Uterus (tissue), 4 donors: ENCODE measurements around the gene GM2A. TPM values are rescaled to one million over a fixed set of nuclear protein-coding genes. Genes with fewer than 3 reads are reported as not detected.
A peak's percentile ranks its signal among the peaks of the same experiment; 100 is the strongest.
"Not testable (repeated sequence)": the region's sequence is repeated elsewhere in the genome, so short reads cannot be mapped to it uniquely, and the experiment has no call there.

Source experiments
- DNase-seq, 2 donors: peaks; one replicate each; pipeline ENCODE4 v3.0.0-alpha.2; 2019 to 2020
- H3K27ac ChIP-seq, 2 donors: fragments of 200-600 bp; sonication (generic); 1 replicate in 1 of 2; 2 replicates in 1 of 2; pipeline ENCODE4 v1.5.1; 2016 to 2018
- H3K27me3 ChIP-seq, 2 donors: fragments of 200-600 bp; sonication (generic); one replicate each; pipeline ENCODE4 v1.5.1; 2018 to 2019; ENCODE audit warnings: control low read depth in 1 of 2
- H3K36me3 ChIP-seq, 2 donors: fragments of 200-600 bp; sonication (generic); one replicate each; pipeline ENCODE4 v1.5.1; 2019; ENCODE audit warnings: control low read depth in 1 of 2
- H3K4me1 ChIP-seq, 2 donors: fragments of 200-600 bp; sonication (generic); one replicate each; pipeline ENCODE4 v1.5.1; 2018 to 2019; ENCODE audit warnings: control low read depth in 1 of 2
- H3K4me3 ChIP-seq, 2 donors: fragments of 200-600 bp; sonication (generic); 1 replicate in 1 of 2; 2 replicates in 1 of 2; pipeline ENCODE4 v1.5.1; 2018 to 2019; ENCODE audit warnings: mild to moderate bottlenecking in 1 of 2
- H3K9me3 ChIP-seq, 2 donors: fragments of 200-600 bp; sonication (generic); one replicate each; pipeline ENCODE4 v1.5.1; 2019; ENCODE audit warnings: control low read depth in 1 of 2
- POLR2A ChIP-seq, 2 donors: fragments of 450-650 bp; IDR thresholded peaks; one replicate each; pipeline ENCODE4 v1.6.1; 2016; ENCODE audit warnings: antibody characterized with exemption in 2 of 2, mild to moderate bottlenecking in 1 of 2, moderate library complexity in 1 of 2
- intact Hi-C: fragments of 100-400 bp; cut with DNase I; formaldehyde crosslinking; loops from one replicate; pipeline ENCODE4 v1.15.1; 2023; ENCODE audit warnings: low total_unique reads
- total RNA-seq, 4 donors: library from RNA; depleted of rRNA in 3 of 4; stranded (reverse); fragments of >200 nt in 3 of 4; gene quantifications; one replicate each; pipeline versions ENCODE4 v1.1.0 to v1.2.4, GENCODE V29; 2014 to 2023
- TF ChIP-seq, protein P1 (sequence below), 4 experiments: fragments of 200-600 bp in 2 of 4; fragments of 450-650 bp in 2 of 4; sonication (generic) in 2 of 4; IDR thresholded peaks; one replicate each; pipeline ENCODE4 v1.5.1; 2016 to 2019; ENCODE audit warnings: antibody characterized with exemption in 4 of 4, mild to moderate bottlenecking in 2 of 4, moderate library complexity in 1 of 4
- donor health status: DM: yes; HTN: yes; CAD: no.

Gene GM2A
- total RNA-seq, 4 donors from 2014 or later = 14.7 to 33.8 (median 23.8) TPM

DNA sequence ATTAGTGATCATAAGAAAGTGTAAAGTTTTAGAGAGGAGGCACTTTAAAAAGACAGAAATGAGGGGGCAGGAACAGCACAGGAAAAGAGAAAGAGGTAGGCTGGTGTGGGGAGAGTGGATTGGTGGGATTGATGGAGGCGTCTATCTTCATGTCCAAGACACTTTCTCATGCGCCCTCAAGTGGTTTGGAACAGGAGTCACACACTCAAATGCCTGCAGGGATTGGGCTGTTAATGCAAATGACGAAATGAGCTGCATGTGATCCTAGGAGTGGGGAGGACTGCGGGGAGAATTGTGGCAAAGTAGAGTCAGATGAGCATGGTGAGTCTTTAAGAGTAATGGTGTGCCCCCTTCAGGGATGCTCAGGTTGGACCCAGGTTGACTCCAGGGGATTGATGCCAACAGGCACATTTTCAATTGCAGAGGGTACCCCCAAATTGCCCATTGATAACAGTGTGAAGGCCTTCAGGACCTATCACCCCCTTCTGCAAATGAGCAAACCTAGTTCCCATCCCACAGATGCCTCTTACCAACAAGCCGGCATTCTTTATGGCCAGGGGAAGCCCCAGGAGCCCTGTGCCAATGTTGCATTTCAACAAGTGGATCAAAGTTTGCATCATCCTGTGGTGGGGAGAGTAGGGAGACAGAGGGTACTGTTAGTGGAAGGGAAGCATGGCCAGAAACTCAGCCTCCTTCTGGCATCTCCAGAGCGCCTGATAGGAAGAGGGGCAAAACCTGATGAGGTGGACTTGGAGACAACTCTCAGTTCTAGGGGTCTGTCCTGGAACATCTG, 45.3 kb downstream of the GM2A start:
- no peak overlapping the region for H3K27ac ChIP-seq
- intact Hi-C loops = no loop called here
- no peak overlapping the region for H3K4me3 ChIP-seq
- TF ChIP-seq, protein P1, sequence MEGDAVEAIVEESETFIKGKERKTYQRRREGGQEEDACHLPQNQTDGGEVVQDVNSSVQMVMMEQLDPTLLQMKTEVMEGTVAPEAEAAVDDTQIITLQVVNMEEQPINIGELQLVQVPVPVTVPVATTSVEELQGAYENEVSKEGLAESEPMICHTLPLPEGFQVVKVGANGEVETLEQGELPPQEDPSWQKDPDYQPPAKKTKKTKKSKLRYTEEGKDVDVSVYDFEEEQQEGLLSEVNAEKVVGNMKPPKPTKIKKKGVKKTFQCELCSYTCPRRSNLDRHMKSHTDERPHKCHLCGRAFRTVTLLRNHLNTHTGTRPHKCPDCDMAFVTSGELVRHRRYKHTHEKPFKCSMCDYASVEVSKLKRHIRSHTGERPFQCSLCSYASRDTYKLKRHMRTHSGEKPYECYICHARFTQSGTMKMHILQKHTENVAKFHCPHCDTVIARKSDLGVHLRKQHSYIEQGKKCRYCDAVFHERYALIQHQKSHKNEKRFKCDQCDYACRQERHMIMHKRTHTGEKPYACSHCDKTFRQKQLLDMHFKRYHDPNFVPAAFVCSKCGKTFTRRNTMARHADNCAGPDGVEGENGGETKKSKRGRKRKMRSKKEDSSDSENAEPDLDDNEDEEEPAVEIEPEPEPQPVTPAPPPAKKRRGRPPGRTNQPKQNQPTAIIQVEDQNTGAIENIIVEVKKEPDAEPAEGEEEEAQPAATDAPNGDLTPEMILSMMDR (IDR thresholded peaks at IDR 0.05) = peak in 2 of 4 experiments; percentile 19 to 34
- no peak for TF ChIP-seq POLR2A (IDR thresholded peaks at IDR 0.05)
- DNase-seq = no peak
- H3K27me3 ChIP-seq = no peaks in the 10 kb centered on the region
- H3K4me1 ChIP-seq = no peaks in the 10 kb centered on the region
- H3K36me3 ChIP-seq = no peaks in the 10 kb centered on the region
- H3K9me3 ChIP-seq = no peaks in the 10 kb centered on the region

DNA sequence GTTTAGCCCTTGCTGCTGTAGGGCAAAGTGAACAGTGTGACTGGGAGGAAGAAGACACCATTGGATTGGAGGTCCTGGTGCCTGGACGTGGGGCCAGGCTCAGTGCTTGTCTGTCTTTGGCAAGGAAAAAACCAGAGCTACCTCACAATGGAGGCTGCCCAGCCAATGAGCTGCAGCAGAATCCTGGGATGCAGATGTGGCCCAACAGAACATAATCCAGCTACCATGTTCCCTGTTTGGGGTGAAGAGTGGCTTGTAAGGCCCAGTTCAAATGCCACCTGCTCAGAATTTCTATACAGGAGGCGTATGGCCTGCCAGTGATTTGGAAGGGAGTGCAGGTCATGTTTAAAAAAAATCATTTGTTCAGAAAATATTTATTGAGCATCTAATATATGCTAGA, 50.7 kb downstream of the GM2A start, which contains the start of gene SLC36A3:
SLC36A3 (minus strand) TSS at position 101 of the 400 bp plus-strand sequence. CDS start 412 bp downstream, outside the sequence.
- Histone ChIP-seq H3K4me1 (no peaks in the 10 kb centered on the region), H3K36me3 (no peaks in the 10 kb centered on the region), H3K9me3 (no peaks in the 10 kb centered on the region), H3K4me3 (no peak within 1 kb of the TSS), H3K27me3 (no peaks in the 10 kb centered on the region), H3K27ac (no peak within 1 kb of the TSS)
- TF ChIP-seq POLR2A (IDR thresholded peaks at IDR 0.05) = no peak
- TF ChIP-seq, protein P1 (IDR thresholded peaks at IDR 0.05) = no peak
- no peak for DNase-seq
- intact Hi-C loops = no loop called here

DNA sequence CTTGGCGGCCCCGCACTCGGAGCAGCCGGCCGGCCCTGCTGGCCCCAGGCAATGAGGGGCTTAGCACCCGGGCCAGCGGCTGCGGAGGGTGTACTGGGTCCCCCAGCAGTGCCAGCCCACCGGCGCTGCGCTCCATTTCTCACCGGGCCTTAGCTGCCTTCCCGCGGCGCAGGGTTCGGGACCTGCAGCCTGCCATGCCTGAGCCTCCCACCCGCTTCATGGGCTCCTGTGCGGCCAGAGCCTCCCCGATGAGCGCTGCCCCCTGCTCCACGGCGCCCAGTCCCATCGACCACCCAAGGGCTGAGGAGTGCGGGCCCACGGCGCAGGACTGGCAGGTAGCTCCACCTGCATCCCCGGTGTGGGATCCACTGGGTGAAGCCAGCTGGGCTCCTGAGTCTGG, 56.3 kb downstream of the GM2A start:
- intact Hi-C loops, H3K27ac ChIP-seq, H3K36me3 ChIP-seq, DNase-seq, H3K4me1 ChIP-seq, H3K9me3 ChIP-seq, H3K27me3 ChIP-seq, H3K4me3 ChIP-seq: not testable (repeated sequence)

DNA sequence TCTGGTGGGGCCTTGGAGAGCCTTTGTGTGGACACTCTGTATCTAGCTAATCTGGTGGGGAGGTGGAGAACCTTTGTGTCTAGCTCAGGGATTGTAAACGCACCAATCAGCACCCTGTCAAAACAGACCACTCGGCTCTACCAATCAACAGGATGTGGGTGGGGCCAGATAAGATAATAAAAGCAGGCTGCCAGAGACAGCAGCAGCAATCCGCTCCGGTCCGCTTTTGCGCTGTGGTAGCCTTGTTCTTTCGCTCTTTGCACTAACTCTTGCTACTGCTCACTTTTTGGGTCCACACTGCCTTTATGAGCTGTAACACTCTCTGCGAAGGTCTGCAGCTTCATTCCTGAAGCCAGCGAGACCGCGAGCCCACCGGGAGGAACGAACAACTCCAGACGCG, 56.8 kb downstream of the GM2A start:
- not testable (repeated sequence) for H3K36me3 ChIP-seq

DNA sequence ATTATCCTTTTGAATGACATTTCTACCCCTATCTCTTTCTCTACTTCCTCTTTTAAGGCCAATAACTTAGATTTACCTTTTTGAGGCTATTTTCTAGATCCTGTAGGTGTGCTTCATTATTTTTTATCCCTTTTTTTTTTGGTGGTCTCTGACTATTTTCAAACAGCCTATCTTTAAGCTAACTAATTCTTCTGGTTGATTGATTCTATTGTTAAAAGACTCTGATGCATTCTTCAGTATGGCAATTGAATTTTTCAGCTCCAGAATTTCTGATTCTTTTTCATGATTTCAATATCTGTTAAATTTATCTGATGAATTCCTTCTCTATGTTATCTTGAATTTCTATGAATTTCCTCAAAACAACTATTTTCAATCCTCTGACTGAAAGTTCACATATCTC, 57.9 kb downstream of the GM2A start:
- H3K4me3 ChIP-seq = no peak overlapping the region
- H3K27ac ChIP-seq = no peak overlapping the region
- no peaks in the 10 kb centered on the region for H3K9me3 ChIP-seq
- TF ChIP-seq POLR2A (IDR thresholded peaks at IDR 0.05) = no peak
- TF ChIP-seq, protein P1 (IDR thresholded peaks at IDR 0.05) = no peak
- no peaks in the 10 kb centered on the region for H3K36me3 ChIP-seq
- H3K27me3 ChIP-seq = no peaks in the 10 kb centered on the region
- intact Hi-C loops = no loop called here
- no peak for DNase-seq
- no peaks in the 10 kb centered on the region for H3K4me1 ChIP-seq

More for the DNA sequence above, 56.8 kb downstream of the GM2A start:
- DNase-seq, H3K27me3 ChIP-seq, H3K9me3 ChIP-seq, H3K27ac ChIP-seq, H3K4me3 ChIP-seq, intact Hi-C loops, H3K4me1 ChIP-seq: not testable (repeated sequence)

DNA sequence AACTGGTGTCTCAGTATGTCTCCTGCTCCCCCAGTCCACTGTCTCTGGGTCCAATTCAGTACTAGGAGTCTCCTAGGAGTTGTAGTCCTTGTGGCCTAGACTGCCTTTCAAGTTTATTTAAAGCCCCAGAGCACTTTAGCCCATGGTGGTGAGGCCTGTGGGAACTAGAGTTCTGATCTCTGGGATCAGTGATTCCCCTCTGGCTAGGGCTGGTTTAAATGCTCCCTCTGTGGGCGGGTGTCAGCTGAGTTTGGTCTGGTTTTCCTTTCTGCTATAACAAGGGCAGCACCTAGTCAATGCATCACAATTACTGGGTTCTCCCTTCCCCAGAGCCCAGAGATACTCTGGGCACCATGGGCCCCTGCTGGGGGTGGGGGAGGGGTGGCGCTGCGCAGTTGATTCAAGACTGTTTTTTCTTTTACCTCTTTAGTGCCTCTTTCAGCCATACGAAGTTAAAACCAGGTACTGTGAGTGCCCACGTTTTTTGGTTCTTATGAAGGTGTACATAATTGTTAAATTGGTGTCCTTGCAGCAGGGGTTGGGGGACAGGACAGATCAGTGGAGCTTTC, 59.9 kb downstream of the GM2A start:
- no peak overlapping the region for H3K27ac ChIP-seq
- no peaks in the 10 kb centered on the region for H3K9me3 ChIP-seq
- DNase-seq = no peak
- no peak overlapping the region for H3K4me3 ChIP-seq
- no peak for TF ChIP-seq POLR2A (IDR thresholded peaks at IDR 0.05)
- TF ChIP-seq, protein P1 (IDR thresholded peaks at IDR 0.05) = no peak
- intact Hi-C loops = no loop called here
- H3K27me3 ChIP-seq = no peaks in the 10 kb centered on the region
- no peaks in the 10 kb centered on the region for H3K4me1 ChIP-seq
- no peaks in the 10 kb centered on the region for H3K36me3 ChIP-seq
